SIG-M5 (cell line): Measurements from ENCODE around the gene ALOX15.
"Not testable (repeated sequence)": the region's sequence is repeated elsewhere in the genome, so short reads cannot be mapped to it uniquely, and the experiment has no call there.

Experiments
- DNase-seq: peaks from one replicate; lab custom pipeline; 2025; lab: John Stamatoyannopoulos, UW

Gene ALOX15

DNA sequence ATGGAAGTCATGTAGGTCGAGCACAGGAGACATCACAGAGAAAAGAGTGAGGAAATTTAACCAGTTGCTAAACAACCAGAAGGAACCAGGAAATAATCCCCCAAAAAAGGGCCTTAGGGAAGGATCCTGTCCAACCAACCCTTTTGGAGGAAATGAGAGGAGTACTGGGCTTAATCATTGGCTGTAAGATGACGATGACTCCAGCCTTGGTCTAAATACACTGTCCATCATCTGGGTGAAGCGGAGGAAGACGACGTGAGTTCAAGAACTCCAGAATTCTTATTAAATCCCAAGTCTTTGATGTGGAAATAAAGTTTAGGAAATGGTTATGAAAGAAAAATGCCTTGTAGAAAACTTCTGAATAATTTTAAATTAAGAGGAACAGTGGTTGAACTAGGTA lies 11.5 kb upstream of the ALOX15 start:
- no peak for DNase-seq

DNA sequence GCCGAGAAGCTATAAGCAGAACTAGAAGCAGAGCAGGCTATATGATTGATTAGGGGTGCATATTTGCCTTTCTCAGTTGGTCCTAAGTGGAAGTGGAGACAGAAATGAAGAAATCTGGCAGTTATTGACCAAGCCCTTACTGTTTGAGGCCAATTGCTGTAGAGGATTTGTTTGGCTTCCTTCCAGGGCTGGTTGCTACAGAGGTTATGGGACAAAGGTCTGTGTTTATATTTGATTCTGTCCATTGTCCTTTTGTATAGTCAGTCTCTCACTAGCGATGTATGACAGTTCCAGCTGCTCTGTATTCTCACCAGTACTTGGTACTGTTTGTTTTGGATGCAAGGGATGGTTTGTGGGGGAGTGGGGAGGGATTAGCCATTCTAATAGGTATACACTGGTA lies 7.3 kb upstream of the ALOX15 start:
- DNase-seq, result no peak

DNA sequence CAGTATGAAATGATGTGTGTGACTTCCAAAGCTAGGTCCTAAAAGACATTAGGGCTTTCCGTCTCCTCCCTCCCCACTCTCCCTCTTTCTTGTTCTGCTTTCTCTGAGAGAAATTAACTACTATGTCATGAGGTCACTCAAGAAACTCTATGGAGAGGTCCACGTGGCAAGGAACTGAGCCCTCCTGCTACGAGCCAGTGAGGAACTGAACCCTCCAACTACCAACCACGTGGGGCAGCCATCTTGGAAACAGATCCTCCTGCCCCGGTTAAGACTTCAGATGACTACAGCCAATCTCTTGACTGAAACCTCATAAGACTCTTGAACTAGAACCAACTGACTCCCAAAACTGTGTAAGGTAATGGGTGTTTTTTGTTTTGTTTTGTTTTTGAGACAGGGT lies 4.2 kb upstream of the ALOX15 start:
- no peak for DNase-seq

DNA sequence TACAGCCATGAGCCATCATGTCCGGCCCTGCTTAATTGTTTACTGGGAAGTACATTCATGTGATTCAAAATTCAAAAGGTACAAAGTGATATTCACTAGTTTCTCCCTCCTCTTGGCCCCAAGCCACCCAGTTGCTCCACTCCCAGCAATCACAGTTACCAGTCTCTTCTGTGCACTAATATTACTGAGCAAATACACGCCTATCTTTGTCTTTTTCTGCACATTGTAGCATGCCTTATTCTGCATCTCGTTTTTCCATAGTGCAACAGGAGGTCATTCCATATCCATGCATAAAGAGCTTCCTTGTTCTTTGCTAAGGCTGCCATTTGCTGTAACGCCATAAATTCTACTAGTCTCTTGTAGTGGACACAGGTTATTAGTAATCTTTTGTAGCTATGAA lies 2.2 kb upstream of the ALOX15 start:
- DNase-seq, result no peak

DNA sequence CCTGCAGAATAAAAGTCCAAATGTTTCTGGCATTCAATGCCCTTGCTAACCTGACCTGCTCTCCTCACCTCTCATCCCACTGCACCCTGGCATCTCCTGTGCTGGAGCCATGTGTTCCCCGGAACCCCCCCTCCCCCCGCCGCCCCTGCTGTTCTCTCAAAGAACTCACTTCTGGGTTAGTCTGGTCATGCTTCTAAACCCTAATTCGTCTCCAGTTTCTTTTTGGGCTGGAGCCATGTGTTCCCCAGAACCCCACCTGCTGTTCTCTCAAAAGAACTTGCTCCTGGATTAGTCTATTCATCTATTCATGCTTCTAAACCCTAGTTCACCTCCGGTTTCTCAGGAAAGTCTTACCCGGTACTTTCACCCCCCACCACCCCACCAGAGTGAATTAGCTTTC lies 808 bp upstream of the ALOX15 start:
- no peak for DNase-seq

DNA sequence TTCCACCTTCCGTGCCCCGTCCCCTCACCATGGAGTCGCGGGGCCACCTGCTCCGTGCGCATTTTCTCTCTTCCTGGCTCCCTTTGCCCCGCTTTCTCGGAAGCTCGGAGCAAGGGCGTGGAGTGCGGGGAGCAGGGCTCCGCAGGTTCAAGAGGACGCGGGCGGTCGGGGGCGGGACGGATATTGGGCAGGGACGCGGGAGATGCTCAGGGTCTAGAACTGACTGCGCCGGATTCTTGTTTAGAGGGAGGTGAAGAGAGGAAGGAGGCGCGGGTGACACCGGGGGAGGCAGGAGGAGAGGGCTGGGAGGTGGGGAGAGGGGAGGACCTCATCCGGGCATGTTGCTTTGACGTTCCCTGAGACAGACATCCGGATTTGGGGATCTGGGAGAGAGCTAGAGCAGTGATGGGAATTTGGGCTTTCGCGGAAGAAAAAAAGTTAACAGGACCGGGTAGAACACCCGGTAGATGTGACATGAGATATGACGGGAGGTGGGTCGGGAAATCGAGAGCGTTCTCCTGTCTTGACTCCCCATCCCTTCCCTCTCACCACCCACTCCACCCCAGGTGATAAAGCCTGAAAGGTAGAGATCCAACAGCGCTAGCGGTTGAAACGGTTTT lies 799 bp downstream of the ALOX15 start:
- DNase-seq, result not testable (repeated sequence)

DNA sequence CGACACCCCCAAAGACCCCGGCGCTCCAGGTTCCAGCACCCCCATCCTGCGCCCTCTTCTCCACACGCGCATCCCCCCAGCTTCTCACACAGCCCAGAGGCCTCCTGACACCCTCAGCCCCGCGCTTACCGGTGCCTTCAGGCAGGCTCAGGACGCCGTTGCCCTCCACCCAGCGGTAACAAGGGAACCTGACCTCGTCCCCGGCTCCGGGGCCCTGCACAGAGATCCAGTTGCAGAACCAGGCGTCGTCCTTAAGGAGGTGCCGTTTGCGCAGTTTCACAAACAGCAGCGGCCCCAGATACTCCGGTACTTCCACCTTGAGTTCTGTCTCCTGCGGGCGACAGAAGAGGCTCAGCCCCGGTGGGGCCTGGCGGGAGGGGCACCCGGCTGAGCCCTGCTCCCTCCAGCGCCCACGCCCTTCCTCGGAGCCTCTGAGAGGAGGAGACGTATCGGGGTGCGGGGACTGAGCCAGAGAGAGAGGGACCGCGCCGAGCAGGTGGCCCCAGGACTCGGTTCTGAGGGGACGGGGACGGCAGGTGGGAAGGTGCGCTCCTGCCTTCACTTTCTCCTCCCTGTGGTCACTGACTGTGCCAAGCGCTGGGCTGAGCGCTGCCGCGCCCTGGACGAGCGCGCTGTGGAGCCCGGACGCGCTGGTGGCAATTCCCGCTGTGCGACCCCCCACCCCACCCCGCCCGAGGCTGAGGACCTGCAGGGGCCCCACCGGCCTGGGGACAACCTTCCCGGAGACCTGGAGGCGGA lies 2.0 kb downstream of the ALOX15 start:
- not testable (repeated sequence) for DNase-seq

DNA sequence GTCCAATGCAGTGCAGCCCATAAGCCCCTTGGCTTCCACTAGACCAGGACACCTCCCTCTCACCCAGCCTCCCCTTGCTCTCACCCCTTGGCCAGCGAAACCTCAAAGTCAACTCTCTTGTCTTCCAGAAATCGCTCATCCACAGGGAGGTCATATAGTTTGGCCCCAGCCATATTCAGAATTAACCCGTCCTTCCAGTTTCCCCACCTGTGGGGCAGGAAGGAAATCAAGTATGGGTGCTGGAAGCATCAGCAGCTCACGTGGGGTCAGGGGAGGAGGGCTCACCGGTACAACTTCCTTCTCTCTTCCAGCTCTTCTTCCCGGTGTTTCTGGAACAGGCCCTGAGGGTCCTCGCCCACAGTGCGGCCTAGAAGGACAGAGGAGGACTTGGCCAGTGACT lies 2.7 kb downstream of the ALOX15 start:
- not testable (repeated sequence) for DNase-seq

DNA sequence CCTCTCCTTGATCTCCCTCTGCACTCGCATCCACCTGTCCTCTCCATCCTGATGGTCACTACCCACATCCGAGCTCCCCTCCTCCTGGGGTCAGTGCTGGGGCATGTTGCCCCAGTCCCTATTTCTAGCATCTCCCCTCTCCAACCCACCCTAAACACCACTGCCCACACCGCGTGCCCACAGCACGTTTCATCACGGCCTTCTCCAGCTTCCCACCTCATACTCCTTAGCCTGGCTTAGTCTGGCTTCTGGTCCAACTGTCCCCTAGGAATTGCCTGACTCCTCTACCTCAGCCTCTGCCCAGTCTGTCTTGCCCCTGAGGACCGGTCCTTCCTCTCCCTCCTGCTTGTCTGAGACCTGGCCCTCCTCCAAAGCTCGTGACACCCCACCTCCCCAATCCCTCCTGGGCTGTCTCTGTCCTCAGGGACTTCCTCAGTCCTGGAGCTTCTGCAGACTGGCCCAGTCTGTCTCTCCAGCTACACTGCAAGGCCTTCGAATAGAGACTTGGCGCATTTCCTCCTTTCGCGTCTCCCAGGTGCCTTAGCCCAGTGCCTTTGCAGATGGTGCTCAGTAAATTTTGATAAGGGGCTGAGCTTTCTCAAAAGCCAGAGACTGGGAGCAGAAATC lies 4.9 kb downstream of the ALOX15 start:
- no peak for DNase-seq

DNA sequence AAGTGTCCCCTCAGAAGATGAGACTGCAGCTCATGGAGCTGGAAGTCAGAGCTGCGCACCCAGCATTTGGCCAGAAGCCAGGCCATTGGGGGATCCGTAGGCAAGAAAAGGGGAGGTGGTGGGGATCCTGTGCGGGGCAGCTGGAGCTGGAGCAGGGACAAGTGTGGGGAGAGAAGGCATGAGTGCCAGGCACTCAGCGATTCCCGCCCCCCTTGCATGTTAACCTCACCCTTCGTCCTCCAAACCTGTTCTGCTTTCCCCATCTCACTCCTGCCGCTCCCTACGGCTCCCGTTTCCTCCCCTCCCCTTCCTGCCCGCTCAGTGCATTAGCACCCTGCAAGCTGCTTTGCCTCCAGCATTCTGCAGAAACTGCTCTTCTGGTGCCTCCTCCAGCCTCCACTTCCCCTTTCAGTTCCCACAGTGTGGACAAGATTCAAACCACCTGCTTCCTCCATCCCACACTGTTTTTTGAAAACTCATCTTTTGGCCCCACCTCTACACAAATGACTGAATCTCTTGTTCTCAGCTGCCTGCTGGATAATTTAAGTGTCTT lies 5.6 kb downstream of the ALOX15 start:
- peak; percentile 42 for DNase-seq

DNA sequence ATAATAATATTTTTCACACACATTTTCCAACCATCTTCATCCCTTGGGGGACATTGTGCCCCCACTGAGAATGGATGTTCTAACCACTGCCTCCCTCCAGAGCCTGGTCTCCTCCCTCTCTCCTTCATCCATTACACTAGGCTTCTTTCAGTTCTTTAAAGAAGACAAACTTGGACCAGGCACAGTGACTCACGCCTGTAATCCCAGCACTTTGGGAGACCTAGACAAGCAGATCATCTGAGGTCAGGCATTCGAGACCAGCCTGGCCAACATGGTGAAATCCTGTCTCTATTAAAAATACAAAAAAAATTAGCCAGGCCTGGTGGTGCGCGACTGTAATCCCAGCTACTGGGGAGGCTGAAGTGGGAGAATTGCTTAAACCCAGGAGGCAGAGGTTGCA lies 6.5 kb downstream of the ALOX15 start:
- DNase-seq, result no peak

DNA sequence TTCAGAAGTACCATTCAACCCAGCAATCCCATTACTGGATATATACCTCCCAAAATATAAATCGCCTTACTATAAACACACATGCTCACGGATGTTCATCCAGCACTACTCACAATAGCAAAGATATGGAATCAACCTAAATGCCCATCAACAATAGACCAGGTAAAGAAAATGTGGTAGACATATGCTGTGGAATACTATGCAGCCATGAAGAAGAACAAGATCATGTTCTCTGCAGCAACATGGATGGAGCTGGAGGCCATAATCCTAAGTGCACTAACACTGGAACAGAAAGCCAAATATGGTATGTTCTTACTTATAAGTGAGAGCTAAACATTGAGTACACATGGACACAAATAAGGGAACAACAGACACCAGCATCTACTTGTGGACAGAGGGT lies 7.8 kb downstream of the ALOX15 start:
- DNase-seq, result no peak

DNA sequence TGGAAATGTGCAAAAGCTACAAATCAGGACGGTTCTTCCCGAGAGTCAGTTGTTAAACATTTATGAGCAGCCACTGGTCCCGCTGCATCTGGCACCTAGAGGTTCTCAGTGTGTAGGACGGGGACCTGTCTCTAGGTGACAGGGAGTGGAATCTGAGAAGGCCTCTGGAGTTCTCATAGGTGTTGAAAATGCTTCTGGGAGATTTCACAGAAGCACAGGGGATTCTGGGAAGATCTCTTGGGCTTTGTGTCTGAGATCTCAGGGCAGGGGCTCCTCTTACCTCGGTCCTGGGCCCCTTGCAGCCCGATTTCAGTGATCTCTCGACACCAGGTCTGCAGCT lies 8.9 kb downstream of the ALOX15 start:
- no peak for DNase-seq

DNA sequence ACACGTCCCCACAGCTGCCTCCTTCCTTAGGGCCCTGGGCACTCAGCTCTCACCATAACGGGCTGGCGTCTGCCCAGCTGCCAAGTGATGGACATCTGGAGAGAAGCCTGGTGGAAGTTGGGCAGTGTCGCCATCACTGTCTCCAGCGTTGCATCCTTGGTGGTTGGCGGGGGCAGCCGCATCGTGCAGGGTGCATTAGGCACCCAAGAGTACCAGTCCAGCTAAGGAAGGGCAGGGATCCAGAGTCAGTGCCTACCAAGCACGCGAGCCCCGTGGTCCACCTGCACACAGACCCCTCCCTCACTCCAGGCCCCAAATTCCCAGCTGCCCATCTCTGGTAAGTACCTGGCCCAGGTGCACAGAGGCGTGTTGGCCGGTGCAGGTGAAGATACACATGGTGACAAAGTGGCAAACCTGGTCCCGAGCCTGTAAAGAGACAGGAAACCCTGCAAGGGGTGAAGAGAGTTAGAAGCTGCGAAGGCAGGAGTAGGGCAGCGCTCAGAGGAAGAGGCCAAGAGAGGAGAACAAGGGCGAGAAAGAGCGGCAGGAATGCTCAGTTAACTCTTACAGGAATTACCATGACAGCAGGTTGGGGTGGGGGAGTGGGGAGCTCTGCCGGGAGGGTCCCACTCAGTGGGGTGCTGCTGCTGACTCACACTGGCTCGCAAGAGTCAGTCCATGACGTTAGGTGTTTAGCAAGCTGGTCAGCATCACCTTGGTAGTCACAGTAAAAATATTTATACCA lies 9.5 kb downstream of the ALOX15 start:
- DNase-seq, result no peak

DNA sequence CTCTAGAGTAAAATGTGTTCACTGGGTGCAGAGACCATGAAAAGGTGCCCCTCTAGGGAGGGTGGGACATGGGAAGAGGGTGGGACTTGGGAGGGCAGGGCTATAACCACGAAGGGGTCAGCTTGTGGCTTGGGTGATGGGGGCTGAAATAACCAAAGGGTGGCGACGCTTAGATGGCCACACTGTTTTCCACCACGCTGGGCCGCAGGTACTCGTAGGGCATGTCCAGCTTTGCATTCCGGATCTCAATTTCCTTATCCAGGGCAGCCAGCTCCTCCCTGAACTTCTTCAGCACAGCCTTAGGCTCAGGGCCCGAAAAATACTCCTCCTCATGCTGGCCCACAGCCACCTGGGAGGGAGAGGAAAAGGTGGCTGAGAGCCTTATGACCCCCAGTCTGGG lies 10.0 kb downstream of the ALOX15 start:
- no peak for DNase-seq

DNA sequence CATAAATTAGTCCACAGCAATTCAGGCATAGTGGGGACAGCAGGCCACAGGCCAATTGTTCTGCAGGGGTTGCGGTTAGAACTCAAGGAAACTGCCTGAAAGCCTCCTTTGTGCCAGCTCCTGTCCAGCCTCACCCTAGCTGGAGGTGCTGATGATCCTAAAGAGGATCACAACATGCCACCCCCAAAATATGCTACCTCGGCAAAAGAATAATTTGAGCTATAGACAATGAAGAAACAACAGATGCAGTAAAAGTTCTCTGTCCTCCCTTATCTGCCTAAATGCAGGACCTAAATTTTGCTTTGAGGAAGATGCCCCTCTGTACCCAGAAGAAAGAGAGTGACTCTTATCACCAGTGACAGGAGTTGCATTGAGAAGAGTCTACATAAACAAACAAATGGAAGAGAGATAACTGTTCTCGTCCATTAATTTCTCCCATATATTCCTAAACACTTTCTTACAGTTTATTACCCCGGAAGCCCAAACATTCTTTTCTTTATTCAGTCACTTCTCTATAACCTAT lies 14.7 kb downstream of the ALOX15 start:
- DNase-seq, result no peak

DNA sequence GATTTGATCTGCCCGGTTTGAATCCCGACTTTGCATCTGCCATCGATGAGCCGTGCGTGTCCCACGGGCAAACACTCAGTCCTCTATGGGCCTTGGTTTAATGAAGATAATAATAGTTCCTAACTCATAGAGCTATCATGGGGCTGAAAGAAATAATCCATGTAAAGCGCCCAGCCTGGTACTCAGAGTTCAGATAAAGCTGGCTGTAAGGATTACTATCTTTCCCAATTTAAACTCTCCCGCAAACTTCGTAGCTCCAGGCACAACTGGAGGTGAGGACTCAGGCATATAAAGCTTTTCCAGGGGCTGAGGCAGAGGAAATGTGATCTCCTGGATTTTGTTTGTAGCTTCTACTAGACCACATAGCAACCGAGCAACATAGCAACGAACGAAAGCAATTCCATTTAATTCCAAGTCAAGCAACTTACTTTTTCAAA lies 16.3 kb downstream of the ALOX15 start:
- DNase-seq, result no peak

DNA sequence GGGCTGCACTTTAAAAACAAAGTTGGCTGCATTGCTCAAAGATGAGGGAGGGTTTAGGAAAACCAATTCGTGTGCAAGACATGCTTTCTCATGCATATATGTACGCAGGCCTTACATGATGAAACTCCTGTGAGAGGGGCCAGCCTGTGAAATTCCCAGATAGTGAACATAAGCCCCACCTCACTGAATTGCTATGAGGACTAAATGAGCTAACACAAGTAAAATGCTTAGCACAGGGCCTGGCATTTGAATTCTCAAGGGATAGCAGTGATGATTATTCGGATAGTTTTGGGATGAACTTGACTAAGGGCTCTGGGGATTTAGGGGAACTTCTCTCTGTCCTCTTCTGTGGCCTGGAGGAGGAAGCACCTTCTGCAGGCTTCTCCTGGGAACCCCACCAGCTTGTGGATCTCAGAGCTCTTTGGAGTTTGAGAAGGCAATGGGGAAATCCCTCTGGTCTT lies 17.0 kb downstream of the ALOX15 start:
- DNase-seq, result not testable (repeated sequence)

DNA sequence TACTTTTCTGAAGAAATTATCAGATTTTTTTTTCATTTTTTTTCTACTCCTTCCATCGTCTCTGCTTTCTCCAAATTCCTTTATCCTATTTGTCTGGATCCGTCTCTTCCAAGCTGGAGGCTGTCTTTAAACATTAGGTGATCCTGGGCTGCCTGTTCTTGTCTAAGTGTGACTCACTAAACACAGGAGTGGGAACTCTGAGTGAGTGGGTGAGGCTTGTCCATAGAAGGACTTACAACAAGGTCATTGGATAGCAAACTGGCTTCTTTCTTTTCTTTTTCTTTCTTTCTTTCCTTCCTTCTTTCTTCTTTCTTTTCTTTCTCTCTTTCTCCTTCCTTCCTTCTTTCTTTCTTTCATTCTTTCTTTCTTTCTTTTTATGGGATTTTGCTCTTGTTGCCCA lies 18.2 kb downstream of the ALOX15 start:
- DNase-seq, result no peak

DNA sequence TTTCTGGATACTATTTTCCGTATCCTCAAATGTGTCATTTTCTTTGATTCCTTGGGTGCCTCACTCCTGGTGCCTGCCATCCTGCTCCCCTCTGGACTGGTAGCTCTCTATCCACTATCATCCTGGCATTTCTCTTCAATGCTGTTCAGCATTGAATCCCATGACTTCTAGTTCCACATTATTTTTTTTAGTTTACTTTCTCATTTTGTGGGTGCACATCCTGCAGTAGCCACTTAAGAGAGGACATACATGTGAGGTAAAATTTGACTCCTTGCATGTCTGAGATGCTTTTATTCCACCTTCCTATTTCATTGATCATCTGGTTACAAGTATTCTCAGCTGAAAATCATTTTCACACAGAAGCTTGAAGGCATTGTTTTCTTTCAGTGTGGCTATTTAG lies 19.1 kb downstream of the ALOX15 start:
- DNase-seq, result no peak

DNA sequence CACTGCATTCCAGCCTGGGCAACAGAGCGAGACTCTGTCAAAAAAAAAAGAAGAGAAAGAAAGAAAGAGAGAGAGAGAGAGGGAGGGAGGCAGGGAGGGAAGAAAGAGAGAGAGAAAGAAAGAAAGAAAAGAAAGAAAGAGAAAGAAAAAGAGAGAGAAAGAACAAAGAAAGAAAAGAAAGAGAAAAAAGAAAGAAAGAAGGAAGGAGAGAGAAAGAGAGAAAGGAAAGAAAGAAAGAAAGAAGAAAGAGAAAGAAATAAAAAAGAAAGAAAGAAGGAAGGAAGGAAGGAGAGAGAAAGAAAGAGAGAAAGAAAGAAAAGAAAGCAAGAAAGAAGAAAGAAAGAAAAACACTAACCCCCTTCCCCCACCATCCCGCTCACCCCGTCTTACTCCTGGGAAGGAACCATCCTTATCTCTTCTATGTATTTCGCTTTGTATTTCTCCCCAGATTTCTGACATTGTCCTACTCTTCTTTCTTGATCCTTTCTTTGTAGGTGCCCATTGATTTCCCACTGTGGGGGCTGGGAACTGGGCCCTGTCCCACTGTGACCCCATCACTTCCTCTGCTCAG lies 20.9 kb downstream of the ALOX15 start:
- DNase-seq, result no peak
